ENCODE results near the gene ABCC8. TPM values are rescaled to one million over a fixed set of nuclear protein-coding genes. Genes with fewer than 3 reads are reported as not detected.

ABCC8 gene
- total and polyA plus RNA-seq, 9 donors, result 0.38 to 1.8 (median 0.71) TPM; not detected in 2

DNA sequence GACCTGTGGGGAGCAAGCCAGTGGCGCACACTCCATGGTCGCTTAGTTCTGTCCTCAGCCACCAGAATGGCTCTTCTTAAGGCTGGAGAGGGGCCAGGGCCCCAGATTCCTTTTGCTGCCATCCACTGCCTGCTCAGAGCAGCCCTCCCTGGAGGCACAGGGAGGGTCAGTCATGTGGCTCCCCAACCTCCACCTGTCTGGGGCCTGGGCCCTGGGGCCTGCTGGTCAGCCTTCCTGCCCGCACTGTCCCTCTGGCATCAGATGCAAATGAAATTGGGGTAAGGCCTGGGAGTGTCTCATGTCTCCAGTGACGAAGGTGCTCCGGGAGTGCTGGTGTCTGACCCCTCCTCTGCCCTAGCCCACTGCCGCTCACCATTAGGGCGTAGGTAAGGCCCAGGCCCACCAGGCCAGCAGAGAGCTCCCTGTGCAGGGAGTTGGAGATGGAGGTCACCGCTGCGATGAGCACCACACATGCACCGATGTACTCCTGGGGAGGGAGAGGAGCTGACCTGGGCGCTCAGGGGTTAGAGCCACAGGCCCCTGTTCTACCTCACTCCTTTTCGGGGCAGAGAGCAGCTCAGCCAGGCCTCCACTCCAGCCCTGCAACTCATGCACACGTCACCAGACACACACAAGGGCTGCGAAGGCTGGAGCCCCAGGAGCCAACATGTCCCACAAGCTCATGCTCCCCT is 79.2 kb downstream of the ABCC8 start:
- Histone ChIP-seq H3K9me3 (no peaks in the 10 kb centered on the region), H3K36me3 (no peaks in the 10 kb centered on the region), H3K27me3 (no peaks in the 10 kb centered on the region), H3K27ac (no peak overlapping the region), H3K4me3 (no peak overlapping the region), H3K4me1 (ENCODE audit: insufficient read depth) (no peaks in the 10 kb centered on the region)
- TF ChIP-seq POLR2A (IDR thresholded peaks at IDR 0.05), result no peak
- TF ChIP-seq EP300 (IDR thresholded peaks at IDR 0.05), result no peak
- TF ChIP-seq, protein P1, sequence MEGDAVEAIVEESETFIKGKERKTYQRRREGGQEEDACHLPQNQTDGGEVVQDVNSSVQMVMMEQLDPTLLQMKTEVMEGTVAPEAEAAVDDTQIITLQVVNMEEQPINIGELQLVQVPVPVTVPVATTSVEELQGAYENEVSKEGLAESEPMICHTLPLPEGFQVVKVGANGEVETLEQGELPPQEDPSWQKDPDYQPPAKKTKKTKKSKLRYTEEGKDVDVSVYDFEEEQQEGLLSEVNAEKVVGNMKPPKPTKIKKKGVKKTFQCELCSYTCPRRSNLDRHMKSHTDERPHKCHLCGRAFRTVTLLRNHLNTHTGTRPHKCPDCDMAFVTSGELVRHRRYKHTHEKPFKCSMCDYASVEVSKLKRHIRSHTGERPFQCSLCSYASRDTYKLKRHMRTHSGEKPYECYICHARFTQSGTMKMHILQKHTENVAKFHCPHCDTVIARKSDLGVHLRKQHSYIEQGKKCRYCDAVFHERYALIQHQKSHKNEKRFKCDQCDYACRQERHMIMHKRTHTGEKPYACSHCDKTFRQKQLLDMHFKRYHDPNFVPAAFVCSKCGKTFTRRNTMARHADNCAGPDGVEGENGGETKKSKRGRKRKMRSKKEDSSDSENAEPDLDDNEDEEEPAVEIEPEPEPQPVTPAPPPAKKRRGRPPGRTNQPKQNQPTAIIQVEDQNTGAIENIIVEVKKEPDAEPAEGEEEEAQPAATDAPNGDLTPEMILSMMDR (IDR thresholded peaks at IDR 0.05), result no peak
- intact Hi-C loops (cut with DNase I), result no loop called here
- no peak for DNase-seq
- 90 to 93% (median 92%) methylated on average over 14 of the region's 14 CpGs for WGBS, 3 donors

DNA sequence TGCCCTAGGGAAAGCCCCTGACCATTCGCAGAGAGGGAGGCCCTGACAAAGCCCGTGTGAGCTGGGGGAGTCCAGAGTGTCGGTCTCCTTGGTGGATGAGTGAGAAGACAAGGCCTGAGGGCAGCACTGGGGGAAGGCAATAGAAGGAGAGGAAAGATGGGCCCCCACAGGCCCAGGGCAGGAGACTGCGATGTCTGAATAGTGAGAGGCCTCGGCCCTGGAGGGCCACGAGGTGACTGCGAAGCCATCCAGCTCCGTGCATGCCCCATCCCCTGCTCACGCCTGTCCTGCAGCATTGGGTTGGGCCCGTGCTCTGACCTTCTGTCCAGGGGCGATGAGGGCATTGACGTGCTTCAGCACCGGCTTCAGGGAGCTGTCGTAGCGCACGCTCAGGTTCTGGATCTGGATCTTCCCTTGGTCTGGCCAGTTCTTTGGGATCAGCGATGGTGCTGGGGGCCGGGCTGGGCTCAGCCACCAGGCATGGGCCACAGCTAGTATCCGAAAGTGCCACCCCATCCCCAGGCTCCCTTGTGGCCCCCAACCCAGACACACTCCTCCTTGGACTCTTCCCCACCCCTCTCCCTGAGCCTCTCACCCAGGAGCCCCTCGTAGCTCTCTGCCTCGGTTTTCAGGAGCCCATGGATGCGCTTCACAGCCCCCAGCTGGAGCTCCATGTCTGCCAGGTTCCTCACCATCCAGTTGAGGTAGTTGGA is 79.9 kb downstream of the ABCC8 start:
- Histone ChIP-seq H3K4me3 (no peak overlapping the region), H3K4me1 (ENCODE audit: insufficient read depth) (no peaks in the 10 kb centered on the region), H3K27ac (no peak overlapping the region), H3K36me3 (no peaks in the 10 kb centered on the region), H3K9me3 (no peaks in the 10 kb centered on the region), H3K27me3 (no peaks in the 10 kb centered on the region)
- 87 to 88% (median 87%) methylated on average over 21 to 22 of the region's 22 CpGs for whole genome bisulfite sequencing, 3 donors
- intact Hi-C loops (cut with DNase I), result no loop called here
- no peak for TF ChIP-seq POLR2A (IDR thresholded peaks at IDR 0.05)
- TF ChIP-seq EP300 (IDR thresholded peaks at IDR 0.05), result no peak
- TF ChIP-seq, protein P1 (IDR thresholded peaks at IDR 0.05), result no peak
- no peak for DNase-seq

DNA sequence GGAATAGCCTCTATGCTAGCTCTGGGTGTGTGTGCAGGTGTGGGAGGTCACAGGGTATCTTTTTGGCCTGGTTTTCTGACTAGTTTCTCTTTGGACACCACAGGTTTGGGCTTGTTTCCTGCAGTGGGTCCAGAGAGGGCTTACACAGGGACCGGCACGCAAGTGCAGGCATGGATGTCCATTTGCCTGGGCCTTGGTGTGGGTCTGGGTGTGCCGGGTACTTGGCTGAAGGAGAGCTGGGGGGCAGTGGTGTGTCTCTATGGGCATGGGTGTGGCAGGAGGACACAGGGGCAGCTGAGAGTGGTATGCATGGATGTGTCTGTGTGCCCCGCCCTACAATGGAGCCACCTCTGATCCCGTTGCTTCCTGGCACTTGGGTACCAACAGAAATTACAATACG is 80.7 kb downstream of the ABCC8 start:
- no peaks in the 10 kb centered on the region for H3K36me3 ChIP-seq
- H3K4me1 ChIP-seq (ENCODE audit: insufficient read depth), result no peaks in the 10 kb centered on the region
- H3K4me3 ChIP-seq, result no peak overlapping the region
- TF ChIP-seq POLR2A (IDR thresholded peaks at IDR 0.05) (no peak), EP300 (IDR thresholded peaks at IDR 0.05) (no peak)
- TF ChIP-seq, protein P1 (IDR thresholded peaks at IDR 0.05), result no peak
- no peaks in the 10 kb centered on the region for H3K27me3 ChIP-seq
- intact Hi-C loops (cut with DNase I), result no loop called here
- 85 to 89% (median 86%) methylated on average over 6 of the region's 6 CpGs for WGBS, 3 donors
- H3K9me3 ChIP-seq, result no peaks in the 10 kb centered on the region
- no peak overlapping the region for H3K27ac ChIP-seq
- no peak for DNase-seq

DNA sequence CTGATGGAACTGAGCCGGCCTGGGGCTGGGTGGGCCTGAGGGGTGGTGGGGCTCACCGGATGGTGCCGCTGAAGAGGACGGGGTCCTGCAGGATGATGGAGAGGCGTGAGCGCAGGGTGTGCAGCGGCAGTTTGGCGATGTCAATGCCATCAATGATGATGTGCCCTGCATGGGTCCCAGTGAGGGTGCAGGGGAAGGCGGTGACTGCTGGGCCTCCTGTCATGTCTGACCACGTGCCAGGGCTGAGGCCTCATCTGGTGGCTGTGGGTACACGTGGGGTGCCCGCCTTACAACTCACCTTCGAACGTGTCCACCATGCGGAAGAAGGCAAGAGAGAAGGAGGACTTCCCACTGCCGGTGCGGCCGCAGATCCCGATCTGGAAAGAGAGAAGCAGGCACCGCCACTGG is 81.1 kb downstream of the ABCC8 start:
- Histone ChIP-seq H3K4me3 (no peak overlapping the region), H3K36me3 (no peaks in the 10 kb centered on the region), H3K27ac (no peak overlapping the region), H3K27me3 (no peaks in the 10 kb centered on the region), H3K4me1 (ENCODE audit: insufficient read depth) (no peaks in the 10 kb centered on the region), H3K9me3 (no peaks in the 10 kb centered on the region)
- intact Hi-C loops (cut with DNase I), result no loop called here
- no peak for DNase-seq
- 89 to 91% (median 91%) methylated on average over 20 of the region's 20 CpGs for WGBS, 3 donors
- TF ChIP-seq, protein P1 (IDR thresholded peaks at IDR 0.05), result no peak
- no peak for TF ChIP-seq EP300 (IDR thresholded peaks at IDR 0.05)
- no peak for TF ChIP-seq POLR2A (IDR thresholded peaks at IDR 0.05)

Measured in ovary (tissue), 9 donors.